Measurements from ENCODE around the gene RIC8A.

The RIC8A gene

GRCh38 chr11:223026-223789, 15.7 kb downstream of the RIC8A start:
- no peak for TF ChIP-seq CTCF (IDR thresholded peaks at IDR 0.05)

GRCh38 chr11:223884-224283, 16.4 kb downstream of the RIC8A start:
- no peak for TF ChIP-seq CTCF (IDR thresholded peaks at IDR 0.05)

GRCh38 chr11:224424-224823, 16.9 kb downstream of the RIC8A start:
- no peak for TF ChIP-seq CTCF (IDR thresholded peaks at IDR 0.05)

- no peak for TF ChIP-seq CTCF (IDR thresholded peaks at IDR 0.05)
Observed at GRCh38 chr11:225734-226453, 18.4 kb downstream of the RIC8A start.

- no peak for TF ChIP-seq CTCF (IDR thresholded peaks at IDR 0.05)
Observed at GRCh38 chr11:227824-228379, 20.4 kb downstream of the RIC8A start.

GRCh38 chr11:230431-230830, 22.9 kb downstream of the RIC8A start:
- no peak for TF ChIP-seq CTCF (IDR thresholded peaks at IDR 0.05)

- no peak for TF ChIP-seq CTCF (IDR thresholded peaks at IDR 0.05)
Observed at GRCh38 chr11:232783-233565, 25.5 kb downstream of the RIC8A start.
